A549 (cell line): ENCODE measurements around the gene TRIO. TPM values are rescaled to one million over a fixed set of nuclear protein-coding genes. Genes with fewer than 3 reads are reported as not detected.

Experiments
- ATAC-seq, 2 experiments: fragments of 200-7000 bp in 1 of 2; fragments of >200 bp in 1 of 2; cut with Nextera tagmentation in 1 of 2; cut with Tn5 transposase in 1 of 2; 3 replicates each; pipeline versions ENCODE4 v1.8.0 to v1.9.1; 2018 to 2020; ENCODE audit warnings: mild to moderate bottlenecking in 1 of 2, moderate library complexity in 1 of 2
- CTCF ChIA-PET: fragments of 300-600 bp; sonication (Branson Sonifier 250); formaldehyde crosslinking; extraction: SDS; loops from one replicate; lab custom pipeline; 2021; ENCODE audit warnings: antibody characterized with exemption, inconsistent platforms; lab: Yijun Ruan, JAX
- POLR2A ChIA-PET: fragments of 350-600 bp; formaldehyde crosslinking; extraction: SDS; loops from one replicate; lab custom pipeline; 2021; ENCODE audit warnings: antibody characterized with exemption, inconsistent platforms; lab: Yijun Ruan, JAX
- DNase-seq, 2 experiments: peaks; one replicate each; pipeline versions ENCODE4 v3.0.0 to v3.0.0-alpha.2; 2011 to 2016; ENCODE audit warnings: low read depth in 1 of 2, low spot score in 1 of 2
- FAIRE-seq: peaks from 2 replicates; lab custom pipeline; 2011; peaks lifted over from hg19 to GRCh38; lab: Jason Lieb, UNC
- H3K27ac ChIP-seq, 2 experiments: fragments of >200 bp; sonication (Bioruptor Twin); formaldehyde crosslinking; 3 replicates each; pipeline ENCODE4 v1.5.1; 2016 to 2017
- H3K4me1 ChIP-seq: fragments of >200 bp; sonication (Bioruptor Twin); formaldehyde crosslinking; 3 replicates; pipeline ENCODE4 v1.6.1; 2016
- H3K4me2 ChIP-seq: fragments of >200 bp; sonication (Bioruptor Twin); formaldehyde crosslinking; 3 replicates; pipeline ENCODE4 v1.6.1; 2016
- H3K4me3 ChIP-seq: fragments of >200 bp; sonication (Bioruptor Twin); formaldehyde crosslinking; 3 replicates; pipeline ENCODE4 v1.5.1; 2016
- H3K9me3 ChIP-seq: fragments of >200 bp; sonication (Bioruptor Twin); formaldehyde crosslinking; 3 replicates; pipeline ENCODE4 v1.6.1; 2016
- ATOH8 ChIP-seq: fragments of 250-450 bp; sonication (Bioruptor Pico); IDR thresholded peaks from 2 replicates; pipeline ENCODE4 v1.5.0; 2020; ENCODE audit warnings: low read depth, mild to moderate bottlenecking, moderate library complexity
- CTCF ChIP-seq: fragments of >200 bp; sonication (Bioruptor Twin); formaldehyde crosslinking; IDR thresholded peaks from 3 replicates; pipeline ENCODE4 v1.5.1; 2016
- EHF ChIP-seq: fragments of 250-450 bp; sonication (Bioruptor Pico); IDR thresholded peaks from 2 replicates; pipeline ENCODE4 v1.5.0; 2020; ENCODE audit warnings: mild to moderate bottlenecking
- EHMT2 ChIP-seq: fragments of 200-600 bp; sonication (generic); IDR thresholded peaks from 2 replicates; pipeline ENCODE4 v1.6.1; 2016; ENCODE audit warnings: antibody characterized with exemption, low read depth, mild to moderate bottlenecking, moderate library complexity
- ELK1 ChIP-seq: fragments of 150-350 bp; IDR thresholded peaks from 2 replicates; pipeline ENCODE4 v1.6.1; 2014; ENCODE audit warnings: low read depth, mild to moderate bottlenecking, low read length
- FOXS1 ChIP-seq: fragments of 250-450 bp; sonication (Bioruptor Pico); IDR thresholded peaks from 2 replicates; pipeline ENCODE4 v1.5.0; 2020; ENCODE audit warnings: mild to moderate bottlenecking, moderate library complexity
- GATA3 ChIP-seq: IDR thresholded peaks from 2 replicates; pipeline ENCODE4 v1.6.1; 2012; ENCODE audit warnings: borderline replicate concordance
- HEYL ChIP-seq: fragments of 250-450 bp; sonication (Bioruptor Pico); IDR thresholded peaks from 2 replicates; pipeline ENCODE4 v1.8.0; 2021; ENCODE audit warnings: mild to moderate bottlenecking, moderate library complexity
- HMGXB4 ChIP-seq: fragments of 250-450 bp; sonication (Bioruptor Pico); IDR thresholded peaks from 2 replicates; pipeline ENCODE4 v1.5.0; 2021; ENCODE audit warnings: mild to moderate bottlenecking, moderate library complexity, borderline replicate concordance
- KDM1A ChIP-seq: fragments of 200-600 bp; sonication (generic); IDR thresholded peaks from 2 replicates; pipeline ENCODE4 v1.6.1; 2016; ENCODE audit warnings: low read depth, mild to moderate bottlenecking
- PBX3 ChIP-seq: IDR thresholded peaks from 2 replicates; pipeline ENCODE4 v1.6.1; 2012
- PHF8 ChIP-seq: fragments of 200-600 bp; sonication (generic); IDR thresholded peaks from 2 replicates; pipeline ENCODE4 v1.6.1; 2016; ENCODE audit warnings: low read depth, mild to moderate bottlenecking, antibody characterized with exemption, moderate library complexity, borderline replicate concordance
- POLR2A ChIP-seq: IDR thresholded peaks from 2 replicates; pipeline ENCODE4 v1.6.1; 2012; ENCODE audit warnings: mild to moderate bottlenecking, low read length
- RAD21 ChIP-seq, 2 experiments: fragments of >200 bp in 1 of 2; sonication (Bioruptor Twin) in 1 of 2; formaldehyde crosslinking in 1 of 2; IDR thresholded peaks in 1 of 2; conservative IDR thresholded peaks in 1 of 2; 2 replicates in 1 of 2; 3 replicates in 1 of 2; pipeline ENCODE4 v1.6.1; 2012 to 2018; ENCODE audit warnings: inconsistent platforms in 1 of 2
- RCOR1 ChIP-seq: fragments of 150-350 bp; IDR thresholded peaks from 2 replicates; pipeline ENCODE4 v1.6.1; 2014; ENCODE audit warnings: antibody characterized with exemption, low read length, low read depth
- RFX5 ChIP-seq: fragments of 450-650 bp; IDR thresholded peaks from 2 replicates; pipeline ENCODE4 v1.7.1; 2014; ENCODE audit warnings: antibody characterized with exemption, mild to moderate bottlenecking, moderate library complexity
- SMC3 ChIP-seq: fragments of >200 bp; sonication (Bioruptor Twin); formaldehyde crosslinking; IDR thresholded peaks from 3 replicates; pipeline ENCODE4 v1.6.1; 2018; ENCODE audit warnings: inconsistent platforms
- TFCP2L1 ChIP-seq: fragments of 250-450 bp; sonication (Bioruptor Pico); IDR thresholded peaks from 2 replicates; pipeline ENCODE4 v1.5.0; 2021; ENCODE audit warnings: mild to moderate bottlenecking
- USF2 ChIP-seq: fragments of 450-650 bp; IDR thresholded peaks from 2 replicates; pipeline ENCODE4 v1.6.1; 2014; ENCODE audit warnings: antibody characterized with exemption
- ZFP36 ChIP-seq: fragments of 450-650 bp; IDR thresholded peaks from 2 replicates; pipeline ENCODE4 v1.6.1; 2014; ENCODE audit warnings: borderline replicate concordance; ENCODE audit not compliant: partially characterized antibody
- WGBS: methylation state at CpG from one replicate; pipeline ENCODE4 v1.1.6; 2017; ENCODE audit errors: missing lambda C conversion rate; 5-methylcytosine and 5-hydroxymethylcytosine counted together
- polyA plus RNA-seq, 4 experiments: library from polyadenylated mRNA; depleted of rRNA in 3 of 4; stranded (reverse); fragments of >200 nt; fragmentation: RNase III in 1 of 4; extraction: RNeasy Plus Mini Kit Qiagen cat#74134 plus additional on column Dnase treatment in 1 of 4; gene quantifications; 2 replicates in 3 of 4; 3 replicates in 1 of 4; pipeline ENCODE4 v1.2.3, GENCODE V29; 2011 to 2017

The TRIO gene
- polyA plus RNA-seq, 2 of the 4 experiments (the other 2 are of a cell fraction): 47.5 to 79.0 TPM

- DNase-seq (peak; percentile 13 to 48), ATAC-seq (peak; percentile 41 to 69; a peak in 4 of 6 replicates), FAIRE-seq (no peak)
- ChIA-PET CTCF (interaction anchor here (0.6 to 5.2 kb wide), 26 partner anchors 8 to 393 kb away, joined by 3 to 42 read pairs (median 4); no protein-coding TSS in a partner anchor), POLR2A (no interaction called here)
- Histone ChIP-seq H3K4me2 (no peak overlapping the region), H3K27ac (no peak overlapping the region), H3K9me3 (no peaks in the 10 kb centered on the region), H3K4me3 (no peak overlapping the region), H3K4me1 (no peaks in the 10 kb centered on the region)
- TF ChIP-seq RAD21 (conservative IDR thresholded peaks at IDR 0.05 in 1 of 2, IDR thresholded peaks at IDR 0.05 in 1 of 2) (peak; percentile 15 to 57; a peak in 3 of 5 replicates), SMC3 (peak; percentile 51), ATOH8 (CRISPR knock-in tag) (no peak), CTCF (peak; percentile 62)
- 77% methylated on average over 12 of the region's 12 CpGs for WGBS
Measured at GRCh38 chr5:14364576-14365472, 221.7 kb downstream of the TRIO start.

- ChIA-PET CTCF (interaction anchor here (1.1 to 5.2 kb wide), 7 partner anchors 11 to 390 kb away, joined by 3 to 42 read pairs (median 3); no protein-coding TSS in a partner anchor), POLR2A (no interaction called here)
- WGBS: 88% methylated on average over 2 of the region's 2 CpGs
- no peak for ATAC-seq
- Histone ChIP-seq H3K9me3 (no peaks in the 10 kb centered on the region), H3K4me3 (no peak overlapping the region), H3K4me1 (no peaks in the 10 kb centered on the region), H3K27ac (no peak overlapping the region), H3K4me2 (no peak overlapping the region)
- no peak for FAIRE-seq
- TF ChIP-seq ELK1: no peak
- no peak for TF ChIP-seq KDM1A
- no peak for TF ChIP-seq PHF8
- no peak for TF ChIP-seq GATA3
- TF ChIP-seq EHMT2: no peak
- no peak for TF ChIP-seq RFX5
- no peak for TF ChIP-seq USF2
- no peak for TF ChIP-seq HEYL (CRISPR knock-in tag)
- TF ChIP-seq EHF (CRISPR knock-in tag): no peak
- no peak for TF ChIP-seq RCOR1
- TF ChIP-seq PBX3: no peak
- TF ChIP-seq POLR2A: no peak
- TF ChIP-seq ZFP36: no peak
- TF ChIP-seq FOXS1 (CRISPR knock-in tag): no peak
- TF ChIP-seq HMGXB4 (CRISPR knock-in tag): no peak
- no peak for TF ChIP-seq TFCP2L1 (CRISPR knock-in tag)
- DNase-seq: no peak
Measured at GRCh38 chr5:14365831-14366430, 222.8 kb downstream of the TRIO start.
